Activated CD4-positive, alpha-beta memory T cell treated with anti-CD3 and anti-CD28 coated beads for 36 hours (primary cell): ENCODE measurements around the gene CASZ1. TPM values are rescaled to one million over a fixed set of nuclear protein-coding genes. Genes with fewer than 3 reads are reported as not detected.

ENCODE experiments used
- CTCF ChIA-PET: fragments of 350-600 bp; sonication (Branson Sonifier 250); formaldehyde crosslinking; loops from one replicate; lab custom pipeline; 2021; ENCODE audit warnings: antibody characterized with exemption, inconsistent platforms; lab: Charles Lee
- POLR2A ChIA-PET: fragments of 350-600 bp; sonication (Branson Sonifier 250); formaldehyde crosslinking; loops from one replicate; lab custom pipeline; 2021; ENCODE audit warnings: antibody characterized with exemption; lab: Charles Lee
- DNase-seq: peaks from one replicate; pipeline ENCODE4 v3.0.0-alpha.2; 2020
- H3K27ac Mint-ChIP-seq: one replicate; pipeline ENCODE4 v1.8.0; 2021; ENCODE audit warnings: mixed read lengths
- H3K27me3 Mint-ChIP-seq: one replicate; pipeline ENCODE4 v1.8.0; 2021; ENCODE audit warnings: mixed read lengths
- H3K36me3 Mint-ChIP-seq: one replicate; pipeline ENCODE4 v1.8.0; 2021; ENCODE audit warnings: mixed read lengths
- H3K4me1 Mint-ChIP-seq: one replicate; pipeline ENCODE4 v1.8.0; 2021; ENCODE audit warnings: low read depth, mixed read lengths
- H3K4me3 Mint-ChIP-seq: one replicate; pipeline ENCODE4 v1.8.0; 2021; ENCODE audit warnings: mild to moderate bottlenecking, mixed read lengths
- H3K9me3 Mint-ChIP-seq: one replicate; pipeline ENCODE4 v1.8.0; 2021; ENCODE audit warnings: mixed read lengths
- intact Hi-C: fragments of 100-400 bp; cut with micrococcal nuclease; formaldehyde crosslinking; loops from one replicate; pipeline ENCODE4 v1.15.1; 2023
- total RNA-seq, 2 experiments: library from RNA; stranded (reverse); gene quantifications; one replicate each; pipeline ENCODE4 v1.2.3, GENCODE V29; 2021

Gene CASZ1
- total RNA-seq, 2 experiments from 2014 or later = 5.5 to 6.3 TPM

GRCh38 chr1:10745383-10745782 is 51.1 kb downstream of the CASZ1 start:
- Mint-ChIP-seq H3K36me3 (no peaks in the 10 kb centered on the region), H3K4me1 (peaks cover under 1% of the 10 kb centered on the region), H3K27me3 (peaks cover 12% of the 10 kb centered on the region), H3K27ac (no peak overlapping the region), H3K4me3 (no peak overlapping the region), H3K9me3 (no peaks in the 10 kb centered on the region)
- POLR2A ChIA-PET = no interaction called here
- DNase-seq = no peak
- intact Hi-C loops = no loop called here
- CTCF ChIA-PET = no interaction called here

- H3K9me3 Mint-ChIP-seq = no peaks in the 10 kb centered on the region
- no peak for DNase-seq
- peaks cover 2% of the 10 kb centered on the region for H3K4me1 Mint-ChIP-seq
- intact Hi-C loops = no loop called here
- CTCF ChIA-PET = no interaction called here
- POLR2A ChIA-PET = no interaction called here
- no peaks in the 10 kb centered on the region for H3K36me3 Mint-ChIP-seq
- H3K27me3 Mint-ChIP-seq = peaks cover 12% of the 10 kb centered on the region
- H3K27ac Mint-ChIP-seq = no peak overlapping the region
- H3K4me3 Mint-ChIP-seq = no peak overlapping the region
Observed at GRCh38 chr1:10744654-10745238, 51.7 kb downstream of the CASZ1 start.

GRCh38 chr1:10744029-10744428 is 52.4 kb downstream of the CASZ1 start:
- no peak overlapping the region for H3K4me3 Mint-ChIP-seq
- peaks cover 12% of the 10 kb centered on the region for H3K27me3 Mint-ChIP-seq
- no peak overlapping the region for H3K27ac Mint-ChIP-seq
- ChIA-PET POLR2A (no interaction called here), CTCF (no interaction called here)
- DNase-seq = no peak
- H3K4me1 Mint-ChIP-seq = peaks cover 2% of the 10 kb centered on the region
- intact Hi-C loops = no loop called here
- H3K9me3 Mint-ChIP-seq = no peaks in the 10 kb centered on the region
- no peaks in the 10 kb centered on the region for H3K36me3 Mint-ChIP-seq

- Mint-ChIP-seq H3K4me3 (no peak overlapping the region), H3K27ac (no peak overlapping the region), H3K27me3 (peaks cover 12% of the 10 kb centered on the region), H3K9me3 (no peaks in the 10 kb centered on the region), H3K36me3 (no peaks in the 10 kb centered on the region), H3K4me1 (peaks cover 2% of the 10 kb centered on the region)
- intact Hi-C loops = no loop called here
- POLR2A ChIA-PET = no interaction called here
- DNase-seq = no peak
- CTCF ChIA-PET = no interaction called here
Observed at GRCh38 chr1:10741696-10742095, 54.8 kb downstream of the CASZ1 start.

GRCh38 chr1:10740123-10740522 is 56.3 kb downstream of the CASZ1 start:
- no peaks in the 10 kb centered on the region for H3K9me3 Mint-ChIP-seq
- no peak overlapping the region for H3K27ac Mint-ChIP-seq
- peaks cover 12% of the 10 kb centered on the region for H3K27me3 Mint-ChIP-seq
- intact Hi-C loops = no loop called here
- H3K4me3 Mint-ChIP-seq = no peak overlapping the region
- ChIA-PET CTCF (no interaction called here), POLR2A (no interaction called here)
- H3K4me1 Mint-ChIP-seq = peaks cover 2% of the 10 kb centered on the region
- no peak for DNase-seq
- H3K36me3 Mint-ChIP-seq = no peaks in the 10 kb centered on the region

- H3K4me1 Mint-ChIP-seq = peaks cover 3% of the 10 kb centered on the region
- H3K9me3 Mint-ChIP-seq = no peaks in the 10 kb centered on the region
- no peak overlapping the region for H3K27ac Mint-ChIP-seq
- POLR2A ChIA-PET = no interaction called here
- no peak for DNase-seq
- H3K4me3 Mint-ChIP-seq = no peak overlapping the region
- CTCF ChIA-PET = no interaction called here
- no peaks in the 10 kb centered on the region for H3K36me3 Mint-ChIP-seq
- peaks cover 14% of the 10 kb centered on the region for H3K27me3 Mint-ChIP-seq
- intact Hi-C loops = no loop called here
Observed at GRCh38 chr1:10739589-10739988, 56.9 kb downstream of the CASZ1 start.

- ChIA-PET POLR2A (no interaction called here), CTCF (no interaction called here)
- intact Hi-C loops = no loop called here
- Mint-ChIP-seq H3K4me1 (peaks cover 14% of the 10 kb centered on the region), H3K4me3 (no peak overlapping the region), H3K36me3 (no peaks in the 10 kb centered on the region), H3K27me3 (peaks cover 14% of the 10 kb centered on the region), H3K27ac (no peak overlapping the region), H3K9me3 (no peaks in the 10 kb centered on the region)
- DNase-seq = no peak
Observed at GRCh38 chr1:10738061-10739058, 58.1 kb downstream of the CASZ1 start.

- no peak overlapping the region for H3K4me3 Mint-ChIP-seq
- intact Hi-C loops = no loop called here
- no peak for DNase-seq
- peaks cover 15% of the 10 kb centered on the region for H3K4me1 Mint-ChIP-seq
- no peaks in the 10 kb centered on the region for H3K9me3 Mint-ChIP-seq
- no peak overlapping the region for H3K27ac Mint-ChIP-seq
- H3K27me3 Mint-ChIP-seq = peaks cover 14% of the 10 kb centered on the region
- H3K36me3 Mint-ChIP-seq = no peaks in the 10 kb centered on the region
- ChIA-PET CTCF (no interaction called here), POLR2A (no interaction called here)
Observed at GRCh38 chr1:10737651-10738050, 58.8 kb downstream of the CASZ1 start.

- DNase-seq = no peak
- no peak overlapping the region for H3K4me3 Mint-ChIP-seq
- H3K4me1 Mint-ChIP-seq = peaks cover 15% of the 10 kb centered on the region
- ChIA-PET CTCF (no interaction called here), POLR2A (no interaction called here)
- intact Hi-C loops = no loop called here
- H3K27me3 Mint-ChIP-seq = peaks cover 10% of the 10 kb centered on the region
- no peak overlapping the region for H3K27ac Mint-ChIP-seq
- no peaks in the 10 kb centered on the region for H3K36me3 Mint-ChIP-seq
- H3K9me3 Mint-ChIP-seq = no peaks in the 10 kb centered on the region
Observed at GRCh38 chr1:10736634-10737586, 59.5 kb downstream of the CASZ1 start.

GRCh38 chr1:10735563-10736305 is 60.7 kb downstream of the CASZ1 start:
- intact Hi-C loops = no loop called here
- Mint-ChIP-seq H3K36me3 (no peaks in the 10 kb centered on the region), H3K27ac (no peak overlapping the region), H3K4me1 (peaks cover 15% of the 10 kb centered on the region), H3K4me3 (no peak overlapping the region), H3K9me3 (no peaks in the 10 kb centered on the region), H3K27me3 (peaks cover 6% of the 10 kb centered on the region)
- ChIA-PET POLR2A (no interaction called here), CTCF (interaction anchor here (0.6 to 0.7 kb wide), 2 partner anchors 16 to 241 kb away, joined by 3 read pairs; no protein-coding TSS in a partner anchor)
- DNase-seq = no peak

GRCh38 chr1:10734962-10735544 is 61.4 kb downstream of the CASZ1 start:
- Mint-ChIP-seq H3K4me3 (no peak overlapping the region), H3K9me3 (no peaks in the 10 kb centered on the region), H3K27me3 (peaks cover 6% of the 10 kb centered on the region), H3K36me3 (no peaks in the 10 kb centered on the region), H3K27ac (no peak overlapping the region), H3K4me1 (peaks cover 13% of the 10 kb centered on the region)
- ChIA-PET POLR2A (no interaction called here), CTCF (interaction anchor here (0.6 to 0.7 kb wide), 2 partner anchors 15 to 241 kb away, joined by 3 read pairs; no protein-coding TSS in a partner anchor)
- intact Hi-C loops = loop anchor here (5.0 kb wide), 1 partner anchor 43 kb away; no protein-coding TSS in a partner anchor
- DNase-seq = no peak
